H1 (cell line): ENCODE measurements around the gene CSF2. TPM values are rescaled to one million over a fixed set of nuclear protein-coding genes. Genes with fewer than 3 reads are reported as not detected.

ENCODE experiments used
- CTCF ChIA-PET: fragments of 300-600 bp; sonication (Branson Sonifier 250); formaldehyde crosslinking; loops from one replicate; lab custom pipeline; 2021; ENCODE audit not compliant: partially characterized antibody; lab: Charles Lee
- POLR2A ChIA-PET: fragments of 300-600 bp; sonication (Branson Sonifier 250); formaldehyde crosslinking; loops from one replicate; lab custom pipeline; 2021; ENCODE audit warnings: inconsistent platforms; ENCODE audit not compliant: partially characterized antibody; lab: Charles Lee
- DNase-seq, 2 experiments: peaks; one replicate each; pipeline versions ENCODE4 v3.0.0 to v3.0.0-alpha.2; 2010 to 2022; ENCODE audit warnings: low spot score in 2 of 2, low read depth in 1 of 2, mixed read lengths in 1 of 2
- FAIRE-seq: peaks from 2 replicates; lab custom pipeline; 2011; peaks lifted over from hg19 to GRCh38; lab: Jason Lieb, UNC
- H2AFZ ChIP-seq: 2 replicates; pipeline ENCODE4 v1.8.1; 2012; ENCODE audit warnings: low read length, inconsistent platforms
- H2AK5ac ChIP-seq: 2 replicates; pipeline ENCODE4 v1.6.1; 2013; ENCODE audit warnings: low read depth, low read length
- H2BK120ac ChIP-seq: replicated peaks from 2 replicates; pipeline ENCODE3; 2013; ENCODE audit warnings: low read depth, low read length, inconsistent platforms
- H2BK12ac ChIP-seq: 2 replicates; pipeline ENCODE4 v1.6.1; 2013; ENCODE audit warnings: low read depth, low read length
- H2BK15ac ChIP-seq: 2 replicates; pipeline ENCODE4 v1.6.1; 2013; ENCODE audit warnings: low read length
- H2BK20ac ChIP-seq: 2 replicates; pipeline ENCODE4 v1.6.1; 2013; ENCODE audit warnings: low read length
- H2BK5ac ChIP-seq: 2 replicates; pipeline ENCODE4 v1.6.1; 2013; ENCODE audit warnings: low read depth, low read length
- H3K14ac ChIP-seq: 2 replicates; pipeline ENCODE4 v1.6.1; 2013; ENCODE audit warnings: inconsistent platforms; ENCODE audit not compliant: insufficient read length
- H3K18ac ChIP-seq: 2 replicates; pipeline ENCODE4 v1.6.1; 2013; ENCODE audit warnings: low read length; ENCODE audit errors: extremely low read depth
- H3K23ac ChIP-seq: 2 replicates; pipeline ENCODE4 v1.6.1; 2013; ENCODE audit warnings: inconsistent platforms; ENCODE audit not compliant: insufficient read length
- H3K23me2 ChIP-seq: 2 replicates; pipeline ENCODE4 v1.6.1; 2013; ENCODE audit warnings: low read depth, low read length
- H3K27ac ChIP-seq: 2 replicates; pipeline ENCODE4 v1.6.1; 2011; ENCODE audit warnings: low read depth, low read length, inconsistent platforms
- H3K27me3 ChIP-seq, 4 experiments: replicated peaks in 1 of 4; 1 replicate in 1 of 4; 2 replicates in 3 of 4; pipeline versions ENCODE4 v1.6.1 to v1.8.1; 2011 to 2013; ENCODE audit warnings: low read length in 3 of 4, mild to moderate bottlenecking in 3 of 4, inconsistent platforms in 2 of 4, mixed read lengths in 2 of 4, moderate library complexity in 1 of 4; ENCODE audit not compliant: control insufficient read depth in 3 of 4, insufficient read depth in 3 of 4; ENCODE audit errors: extremely low read depth in 1 of 4
- H3K36me3 ChIP-seq, 4 experiments: 2 replicates each; pipeline versions ENCODE4 v1.6.1 to v1.8.1; 2011 to 2013; ENCODE audit warnings: mild to moderate bottlenecking in 4 of 4, low read length in 3 of 4, moderate library complexity in 2 of 4, control low read depth in 1 of 4, inconsistent platforms in 1 of 4; ENCODE audit not compliant: insufficient read depth in 4 of 4, control insufficient read depth in 2 of 4
- H3K4ac ChIP-seq: replicated peaks from 2 replicates; pipeline ENCODE3; 2013; ENCODE audit warnings: low read length, low read depth, mixed read lengths, inconsistent platforms; ENCODE audit not compliant: insufficient read length
- H3K4me1 ChIP-seq, 4 experiments: replicated peaks in 1 of 4; 1 replicate in 1 of 4; 2 replicates in 3 of 4; pipeline versions ENCODE4 v1.6.1 to v1.8.1; 2011 to 2013; ENCODE audit warnings: low read length in 3 of 4, inconsistent platforms in 2 of 4, mixed read lengths in 1 of 4; ENCODE audit not compliant: insufficient read depth in 4 of 4, control insufficient read depth in 3 of 4
- H3K4me2 ChIP-seq, 2 experiments: 2 replicates each; pipeline versions ENCODE4 v1.6.1 to v1.8.1; 2011 to 2013; ENCODE audit warnings: low read depth in 2 of 2, low read length in 2 of 2, control low read depth in 1 of 2, inconsistent platforms in 1 of 2, mild to moderate bottlenecking in 1 of 2; ENCODE audit not compliant: insufficient read depth in 1 of 2
- H3K4me3 ChIP-seq, 4 experiments: fragments of 200-600, 300-600 bp in 1 of 4; sonication (generic), shearing (Covaris generic), sonication (Bioruptor Twin) in 1 of 4; 2 replicates each; pipeline versions ENCODE4 v1.5.1 to v1.8.1; 2011 to 2016; ENCODE audit warnings: low read length in 4 of 4, low read depth in 3 of 4, control low read depth in 2 of 4, inconsistent platforms in 2 of 4, mild to moderate bottlenecking in 2 of 4, mixed read lengths in 1 of 4, moderate library complexity in 1 of 4; ENCODE audit not compliant: insufficient read depth in 2 of 4; ENCODE audit errors: extremely low read depth in 1 of 4
- H3K56ac ChIP-seq: replicated peaks from 2 replicates; pipeline ENCODE3; 2013; ENCODE audit warnings: low read depth, mild to moderate bottlenecking, mixed read lengths, low read length, inconsistent platforms; ENCODE audit not compliant: insufficient read length
- H3K79me1 ChIP-seq: 2 replicates; pipeline ENCODE4 v1.6.1; 2013; ENCODE audit warnings: low read depth, low read length, control low read depth
- H3K79me2 ChIP-seq, 2 experiments: 2 replicates each; pipeline versions ENCODE4 v1.6.1 to v1.8.1; 2012 to 2013; ENCODE audit warnings: low read length in 2 of 2, mild to moderate bottlenecking in 2 of 2, inconsistent platforms in 1 of 2; ENCODE audit not compliant: insufficient read depth in 2 of 2, control insufficient read depth in 1 of 2
- H3K9ac ChIP-seq, 4 experiments: replicated peaks in 1 of 4; 1 replicate in 1 of 4; 2 replicates in 3 of 4; pipeline versions ENCODE4 v1.6.1 to v1.8.1; 2011 to 2013; ENCODE audit warnings: low read depth in 3 of 4, low read length in 3 of 4, control low read depth in 2 of 4, mild to moderate bottlenecking in 2 of 4, moderate library complexity in 2 of 4, inconsistent platforms in 1 of 4; ENCODE audit errors: extremely low read depth in 1 of 4
- H3K9me3 ChIP-seq, 2 experiments: 2 replicates each; pipeline versions ENCODE4 v1.6.1 to v1.8.1; 2012 to 2013; ENCODE audit warnings: mild to moderate bottlenecking in 2 of 2, moderate library complexity in 2 of 2, control low read depth in 1 of 2, inconsistent platforms in 1 of 2, low read depth in 1 of 2, low read length in 1 of 2, mixed read lengths in 1 of 2; ENCODE audit not compliant: insufficient read depth in 2 of 2
- H4K20me1 ChIP-seq, 2 experiments: replicated peaks in 1 of 2; 2 replicates each; pipeline versions ENCODE3 to v1.8.1; 2011 to 2013; ENCODE audit warnings: inconsistent platforms in 2 of 2, low read length in 2 of 2, mild to moderate bottlenecking in 1 of 2; ENCODE audit not compliant: insufficient read depth in 2 of 2, control insufficient read depth in 1 of 2
- H4K5ac ChIP-seq: 2 replicates; pipeline ENCODE4 v1.6.1; 2013; ENCODE audit warnings: low read length, low read depth, mixed read lengths, inconsistent platforms; ENCODE audit not compliant: insufficient read length
- H4K8ac ChIP-seq: 2 replicates; pipeline ENCODE4 v1.8.0; 2013; ENCODE audit warnings: mild to moderate bottlenecking, moderate library complexity, low read length, inconsistent platforms; ENCODE audit not compliant: insufficient read depth; ENCODE audit errors: extremely low read depth
- H4K91ac ChIP-seq: replicated peaks from 2 replicates; pipeline ENCODE3; 2013; ENCODE audit warnings: low read length, mixed read lengths, inconsistent platforms; ENCODE audit not compliant: insufficient read length
- WGBS, 2 experiments: shearing (Covaris generic) in 1 of 2; methylation state at CpG; one replicate each; pipeline versions ENCODE4 v1.1.6 to v1.1.7; 2013 to 2015; ENCODE audit warnings: low lambda C conversion rate in 2 of 2, mixed read lengths in 2 of 2, inconsistent platforms in 1 of 2, low coverage in 1 of 2, missing lambda C conversion rate in 1 of 2; ENCODE audit not compliant: insufficient replicate concordance in 2 of 2, insufficient coverage in 1 of 2, insufficient read length in 1 of 2; ENCODE audit errors: extremely low coverage in 1 of 2, missing lambda C conversion rate in 1 of 2; 5-methylcytosine and 5-hydroxymethylcytosine counted together
- polyA plus RNA-seq, 7 experiments: library from polyadenylated mRNA; depleted of rRNA in 3 of 7; stranded (reverse) in 5 of 7; unstranded in 2 of 7; fragments of >200 nt in 5 of 7; fragments of 200-250 nt in 2 of 7; gene quantifications; 1 replicate in 5 of 7; 2 replicates in 1 of 7; 4 replicates in 1 of 7; pipeline versions ENCODE4 v1.2.1 to v1.2.3, GENCODE V29; 2011 to 2013; ENCODE audit warnings: missing spikeins in 2 of 7, mixed read lengths in 2 of 7
- total RNA-seq: library from RNA; stranded (reverse); fragmentation: NEBNext Ultra II Directional; extraction: Animal tissue kit (Norgen Biotek cat#: 25700); gene quantifications from 2 replicates; pipeline ENCODE4 v1.2.1, GENCODE V29; 2021
- TF ChIP-seq, protein P1 (sequence below): IDR thresholded peaks from 2 replicates; pipeline ENCODE4 v1.6.1; 2012; ENCODE audit warnings: inconsistent platforms

The CSF2 gene
- total and polyA plus RNA-seq, 2 of the 8 experiments (the other 6 are each of a cell fraction or from before 2014, with no cell fraction given) = not detected

DNA sequence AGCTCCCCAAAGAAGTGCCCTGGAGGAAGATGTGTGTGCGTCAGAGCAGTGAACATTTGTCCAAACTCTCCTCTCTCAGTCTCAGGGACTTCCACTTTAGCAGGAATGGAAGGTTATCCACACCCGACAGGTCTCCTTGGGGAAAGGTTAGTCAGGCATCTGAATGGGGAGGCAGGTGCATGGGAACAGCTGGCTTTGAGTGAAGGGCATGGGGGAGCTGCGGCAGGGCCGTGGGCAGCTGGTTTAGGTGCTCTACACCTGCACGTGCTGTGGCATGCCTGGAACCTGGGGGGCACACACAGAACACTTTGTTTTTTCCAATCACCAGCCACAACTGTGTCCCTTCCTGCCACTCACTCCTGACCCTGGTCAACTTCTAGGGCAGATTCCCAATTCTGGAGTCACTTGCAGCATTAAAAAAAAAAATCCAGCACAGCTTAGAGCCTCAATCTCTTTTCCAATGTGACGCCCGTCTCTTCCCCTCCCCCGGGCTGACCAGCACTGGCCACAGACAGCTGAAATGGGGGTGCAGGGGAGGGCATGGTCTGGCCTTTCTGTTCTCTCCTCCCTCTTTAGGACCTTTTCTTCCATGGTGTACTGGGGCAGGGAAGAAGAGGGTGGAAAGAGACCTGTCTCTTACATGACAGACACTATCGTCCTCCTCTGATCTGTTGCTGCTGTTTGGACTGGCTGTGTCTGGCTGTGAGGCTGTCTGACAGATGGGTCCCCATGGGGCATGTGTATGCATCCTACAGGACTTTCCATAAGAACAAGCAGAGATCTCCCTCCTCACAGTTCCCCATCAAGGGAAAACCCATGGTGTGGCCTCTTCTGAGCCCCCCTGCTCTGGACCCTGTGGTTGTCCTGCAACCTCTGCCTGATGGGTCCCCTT lies 22.7 kb upstream of the CSF2 start:
- WGBS, 2 experiments = 87% methylated on average over 9 of the region's 9 CpGs; no CpG with 5 or more reads in 1 of the 2 experiments
- CTCF ChIA-PET = interaction anchor here (0.8 to 2.5 kb wide), 5 partner anchors 12 to 187 kb away, joined by 3 to 20 read pairs (median 5); no protein-coding TSS in a partner anchor
- no peak overlapping the region for H4K91ac ChIP-seq

More for the DNA sequence above, 22.7 kb upstream of the CSF2 start:
- Histone ChIP-seq H3K23ac (no peak overlapping the region), H3K23me2 (no peaks in the 10 kb centered on the region), H2BK20ac (no peak overlapping the region), H3K9ac (no peak overlapping the region), H3K4me1 (peaks cover 0 to 5% (median 1%) of the 10 kb centered on the region in 4 experiments; a peak in 2 of 7 replicates), H3K18ac (no peak overlapping the region), H3K56ac (no peak overlapping the region), H3K9me3 (no peaks in the 10 kb centered on the region), H3K4me2 (no peak overlapping the region), H2AFZ (no peak overlapping the region), H2AK5ac (no peak overlapping the region), H3K14ac (no peak overlapping the region), H3K36me3 (no peaks in the 10 kb centered on the region), H3K27ac (no peak overlapping the region), H2BK12ac (no peak overlapping the region), H3K4me3 (no peak overlapping the region), H2BK15ac (no peak overlapping the region), H3K79me1 (no peaks in the 10 kb centered on the region), H3K27me3 (no peaks in the 10 kb centered on the region), H4K20me1 (no peaks in the 10 kb centered on the region), H4K8ac (no peak overlapping the region), H4K5ac (no peak overlapping the region), H3K79me2 (no peaks in the 10 kb centered on the region), H3K4ac (no peak overlapping the region), H2BK5ac (no peak overlapping the region), H2BK120ac (no peak overlapping the region)
- FAIRE-seq = no peak
- peak in 1 of 2 experiments; percentile 32 for DNase-seq
- TF ChIP-seq, protein P1, sequence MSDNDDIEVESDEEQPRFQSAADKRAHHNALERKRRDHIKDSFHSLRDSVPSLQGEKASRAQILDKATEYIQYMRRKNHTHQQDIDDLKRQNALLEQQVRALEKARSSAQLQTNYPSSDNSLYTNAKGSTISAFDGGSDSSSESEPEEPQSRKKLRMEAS = no peak
- POLR2A ChIA-PET = interaction anchor here (1.1 kb wide), 1 partner anchor 173 kb away, joined by 3 read pairs; no protein-coding TSS in a partner anchor
